Neural progenitor cell (in vitro differentiated cells): Measurements from ENCODE around the gene IGFL3. TPM values are rescaled to one million over a fixed set of nuclear protein-coding genes. Genes with fewer than 3 reads are reported as not detected.

Experiments
- DNase-seq: peaks from one replicate; pipeline ENCODE4 v3.0.0-alpha.2; 2016; ENCODE audit warnings: low spot score
- H2AFZ ChIP-seq: fragments of 200-600 bp; sonication (generic); replicated peaks from 2 replicates; pipeline ENCODE4 v1.6.1; 2016; ENCODE audit warnings: antibody characterized with exemption
- H3F3A ChIP-seq: fragments of 200-600 bp; sonication (generic); 2 replicates; pipeline ENCODE4 v1.6.1; 2016; ENCODE audit warnings: antibody characterized with exemption, low read depth
- H3K27ac ChIP-seq: fragments of 200-600 bp; sonication (generic); 2 replicates; pipeline ENCODE4 v1.5.1; 2016; ENCODE audit warnings: mild to moderate bottlenecking
- H3K27me3 ChIP-seq: fragments of 200-600 bp; sonication (generic); 2 replicates; pipeline ENCODE4 v1.6.1; 2016; ENCODE audit warnings: mild to moderate bottlenecking, moderate library complexity
- H3K36me3 ChIP-seq: fragments of 200-600 bp; sonication (generic); 2 replicates; pipeline ENCODE4 v1.5.1; 2016
- H3K4me1 ChIP-seq: fragments of 200-600 bp; sonication (generic); 2 replicates; pipeline ENCODE4 v1.6.1; 2016; ENCODE audit warnings: mixed run types
- H3K4me2 ChIP-seq: fragments of 200-600 bp; sonication (generic); 2 replicates; pipeline ENCODE4 v1.6.1; 2016
- H3K4me3 ChIP-seq: fragments of 200-600 bp; sonication (generic); 2 replicates; pipeline ENCODE4 v1.5.1; 2016
- H3K79me2 ChIP-seq: fragments of 200-600 bp; sonication (generic); 2 replicates; pipeline ENCODE4 v1.6.1; 2016; ENCODE audit warnings: low read depth
- H3K9ac ChIP-seq: fragments of 200-600 bp; sonication (generic); 2 replicates; pipeline ENCODE4 v1.6.1; 2016
- H3K9me3 ChIP-seq: fragments of 200-600 bp; sonication (generic); 2 replicates; pipeline ENCODE4 v1.5.1; 2016; ENCODE audit warnings: low read depth
- H4K20me1 ChIP-seq: fragments of 200-600 bp; sonication (generic); 2 replicates; pipeline ENCODE4 v1.6.1; 2016; ENCODE audit warnings: low read depth
- H3K27ac Mint-ChIP-seq: 3 replicates; pipeline ENCODE4 v1.8.0; 2021; ENCODE audit warnings: mixed read lengths
- H3K27me3 Mint-ChIP-seq: 2 replicates; pipeline ENCODE4 v1.8.0; 2022; ENCODE audit warnings: low read depth, mild to moderate bottlenecking, inconsistent platforms, moderate library complexity, mixed read lengths; ENCODE audit not compliant: insufficient read depth
- H3K36me3 Mint-ChIP-seq: 3 replicates; pipeline ENCODE4 v1.8.0; 2021; ENCODE audit warnings: mixed read lengths
- H3K4me1 Mint-ChIP-seq: 3 replicates; pipeline ENCODE4 v1.8.0; 2021; ENCODE audit warnings: mixed read lengths
- H3K4me3 Mint-ChIP-seq: 3 replicates; pipeline ENCODE4 v1.8.0; 2021; ENCODE audit warnings: mild to moderate bottlenecking, moderate library complexity, mixed read lengths
- H3K9me3 Mint-ChIP-seq: 3 replicates; pipeline ENCODE4 v1.8.0; 2020; ENCODE audit warnings: mixed read lengths
- CTCF ChIP-seq: fragments of 200-600 bp; sonication (generic); IDR thresholded peaks from 2 replicates; pipeline ENCODE4 v1.5.1; 2017; ENCODE audit warnings: antibody characterized with exemption, mild to moderate bottlenecking
- EZH2 ChIP-seq: fragments of 200-600 bp; sonication (generic); IDR thresholded peaks from 2 replicates; pipeline ENCODE4 v1.6.1; 2017; ENCODE audit warnings: antibody characterized with exemption, mild to moderate bottlenecking, moderate library complexity
- EZH2phosphoT487 ChIP-seq: fragments of 200-600 bp; sonication (generic); IDR thresholded peaks from 2 replicates; pipeline ENCODE4 v1.6.1; 2017; ENCODE audit warnings: antibody characterized with exemption
- total RNA-seq: library from RNA; depleted of rRNA; stranded (reverse); fragments of >200 nt; gene quantifications from 2 replicates; pipeline ENCODE4 v1.2.3, GENCODE V29; 2015; ENCODE audit warnings: low replicate concordance

The IGFL3 gene
- total RNA-seq, 1 donor from 2014 or later, result not detected

GRCh38 chr19:46101293-46101692 lies 23.2 kb downstream of the IGFL3 start:
- no peaks in the 10 kb centered on the region for H3K79me2 ChIP-seq
- no peak overlapping the region for H3K9ac ChIP-seq
- no peak overlapping the region for H3K4me2 ChIP-seq
- peak overlapping the region; percentile 52 for H2AFZ ChIP-seq
- Mint-ChIP-seq H3K4me3 (no peak overlapping the region), H3K9me3 (peaks cover 16% of the 10 kb centered on the region), H3K27me3 (peaks cover 6% of the 10 kb centered on the region), H3K27ac (no peak overlapping the region), H3K36me3 (no peaks in the 10 kb centered on the region), H3K4me1 (no peaks in the 10 kb centered on the region)
- H3K27ac ChIP-seq, result no peak overlapping the region
- H3K4me3 ChIP-seq, result no peak overlapping the region
- no peaks in the 10 kb centered on the region for H4K20me1 ChIP-seq
- peak; percentile 20 for DNase-seq
- H3K9me3 ChIP-seq, result no peaks in the 10 kb centered on the region
- H3K4me1 ChIP-seq, result peaks cover 4% of the 10 kb centered on the region
- H3K27me3 ChIP-seq, result no peaks in the 10 kb centered on the region
- H3K36me3 ChIP-seq, result no peaks in the 10 kb centered on the region
- no peaks in the 10 kb centered on the region for H3F3A ChIP-seq
- TF ChIP-seq CTCF (no peak), EZH2 (no peak), EZH2phosphoT487 (no peak)

- no peak overlapping the region for H2AFZ ChIP-seq
- Mint-ChIP-seq H3K36me3 (no peaks in the 10 kb centered on the region), H3K27me3 (peaks cover 6% of the 10 kb centered on the region), H3K4me1 (no peaks in the 10 kb centered on the region), H3K9me3 (peaks cover 16% of the 10 kb centered on the region), H3K27ac (no peak overlapping the region), H3K4me3 (no peak overlapping the region)
- no peak for DNase-seq
- H3K79me2 ChIP-seq, result no peaks in the 10 kb centered on the region
- TF ChIP-seq EZH2phosphoT487 (no peak), EZH2 (no peak), CTCF (no peak)
- H3K36me3 ChIP-seq, result no peaks in the 10 kb centered on the region
- H3K4me3 ChIP-seq, result no peak overlapping the region
- H3K9ac ChIP-seq, result no peak overlapping the region
- H3K27ac ChIP-seq, result no peak overlapping the region
- H3K27me3 ChIP-seq, result no peaks in the 10 kb centered on the region
- H3K9me3 ChIP-seq, result no peaks in the 10 kb centered on the region
- H4K20me1 ChIP-seq, result no peaks in the 10 kb centered on the region
- no peak overlapping the region for H3K4me2 ChIP-seq
- no peaks in the 10 kb centered on the region for H3F3A ChIP-seq
- peaks cover 4% of the 10 kb centered on the region for H3K4me1 ChIP-seq
Observed at GRCh38 chr19:46100344-46100743, 24.1 kb downstream of the IGFL3 start.

- H3K79me2 ChIP-seq, result no peaks in the 10 kb centered on the region
- TF ChIP-seq EZH2, result no peak
- H3K27me3 Mint-ChIP-seq, result peaks cover 3% of the 10 kb centered on the region
- H3K36me3 ChIP-seq, result no peaks in the 10 kb centered on the region
- peaks cover 13% of the 10 kb centered on the region for H3K9me3 Mint-ChIP-seq
- no peaks in the 10 kb centered on the region for H3K4me1 ChIP-seq
- no peaks in the 10 kb centered on the region for H3F3A ChIP-seq
- no peak overlapping the region for H3K4me2 ChIP-seq
- H3K27ac Mint-ChIP-seq, result no peak overlapping the region
- no peak overlapping the region for H3K4me3 ChIP-seq
- H3K4me3 Mint-ChIP-seq, result no peak overlapping the region
- no peak overlapping the region for H2AFZ ChIP-seq
- H3K36me3 Mint-ChIP-seq, result no peaks in the 10 kb centered on the region
- H3K27me3 ChIP-seq, result no peaks in the 10 kb centered on the region
- DNase-seq, result no peak
- peaks cover 5% of the 10 kb centered on the region for H3K9me3 ChIP-seq
- H3K9ac ChIP-seq, result no peak overlapping the region
- no peak overlapping the region for H3K27ac ChIP-seq
- no peaks in the 10 kb centered on the region for H3K4me1 Mint-ChIP-seq
- no peaks in the 10 kb centered on the region for H4K20me1 ChIP-seq
Observed at GRCh38 chr19:46090444-46090843, 34.0 kb downstream of the IGFL3 start.

GRCh38 chr19:46089432-46089831 lies 35.1 kb downstream of the IGFL3 start:
- Histone ChIP-seq H3K4me2 (no peak overlapping the region), H3K36me3 (no peaks in the 10 kb centered on the region), H3K4me1 (no peaks in the 10 kb centered on the region), H3K79me2 (no peaks in the 10 kb centered on the region), H3K4me3 (no peak overlapping the region), H3K9me3 (peaks cover 5% of the 10 kb centered on the region), H3K27ac (no peak overlapping the region), H3K9ac (no peak overlapping the region), H4K20me1 (no peaks in the 10 kb centered on the region), H3F3A (no peaks in the 10 kb centered on the region), H2AFZ (no peak overlapping the region), H3K27me3 (no peaks in the 10 kb centered on the region)
- no peak for DNase-seq
- Mint-ChIP-seq H3K4me3 (no peak overlapping the region), H3K27me3 (peaks cover 3% of the 10 kb centered on the region), H3K4me1 (no peaks in the 10 kb centered on the region), H3K27ac (no peak overlapping the region), H3K9me3 (peaks cover 20% of the 10 kb centered on the region), H3K36me3 (no peaks in the 10 kb centered on the region)
- TF ChIP-seq CTCF (no peak), EZH2phosphoT487 (no peak), EZH2 (no peak)
